GM21576 (cell line): ENCODE measurements around the gene LRMDA.

Experiments
- ATAC-seq: cut with Tn5 transposase; IDR thresholded peaks from one replicate; pipeline ENCODE4 v1.9.1; 2021; ENCODE audit warnings: mild to moderate bottlenecking, moderate library complexity; ENCODE audit not compliant: unreplicated experiment

Gene LRMDA

GRCh38 chr10:76432016-76433012, 1000.9 kb downstream of the LRMDA start:
- ATAC-seq = no peak

DNA sequence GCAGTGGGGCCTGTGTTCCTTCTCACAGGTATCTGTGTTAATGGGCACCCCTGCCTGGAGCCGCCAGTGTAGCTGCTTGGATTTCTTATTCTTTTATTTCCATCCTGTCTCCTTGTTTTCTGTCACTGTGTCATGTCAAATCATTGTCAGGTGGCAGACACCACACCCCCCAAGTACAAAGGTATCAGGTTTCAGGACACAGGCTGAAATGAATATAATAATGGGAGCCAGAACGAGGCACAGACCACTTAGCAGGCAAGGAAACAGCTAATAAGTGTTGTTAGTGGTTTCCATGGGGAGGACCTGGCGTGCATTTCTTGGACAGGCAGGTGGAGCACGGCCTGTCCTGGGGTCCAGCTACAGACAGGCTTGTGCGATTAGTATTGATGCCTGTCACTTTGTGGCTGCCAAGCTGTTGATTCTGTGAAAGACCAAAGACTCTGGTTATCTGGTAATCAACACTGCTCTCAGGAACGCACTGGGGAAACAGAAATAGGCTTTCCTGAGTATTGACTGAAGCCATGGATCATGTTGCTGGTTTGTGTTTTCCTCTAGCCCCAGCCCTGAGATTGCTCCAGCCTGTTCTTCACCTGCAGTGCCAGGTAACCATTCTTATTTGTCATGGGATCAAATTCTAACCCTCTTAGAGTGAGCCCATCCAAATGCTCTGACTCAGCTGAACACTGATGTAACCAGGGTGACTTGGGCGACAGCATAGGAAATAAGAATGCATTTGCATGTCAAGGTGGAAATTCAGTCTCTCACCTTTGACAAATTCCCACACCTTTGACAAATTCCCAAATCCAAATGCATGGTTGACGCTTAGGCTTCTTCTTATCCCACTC, 1002.0 kb downstream of the LRMDA start:
- no peak for ATAC-seq

DNA sequence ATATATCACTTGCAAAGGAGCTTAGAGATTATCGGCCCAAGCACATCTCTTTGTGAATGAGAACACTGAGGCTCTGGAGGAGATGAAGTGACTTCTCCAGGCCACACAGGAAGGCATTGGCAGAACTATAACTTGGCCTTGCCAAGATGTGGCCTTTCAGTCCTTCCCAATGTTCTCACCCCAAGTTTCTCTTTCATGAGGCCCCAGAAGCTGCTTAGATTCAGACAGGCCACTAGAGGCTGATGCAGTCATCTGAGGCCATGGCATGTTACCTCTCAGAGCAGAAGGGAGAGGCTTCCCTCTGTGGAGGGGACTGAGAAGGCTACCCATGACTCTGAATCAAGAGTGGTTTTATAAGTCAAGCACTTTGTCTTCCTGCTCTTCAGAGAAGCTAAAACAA, 1003.7 kb downstream of the LRMDA start:
- ATAC-seq = no peak

DNA sequence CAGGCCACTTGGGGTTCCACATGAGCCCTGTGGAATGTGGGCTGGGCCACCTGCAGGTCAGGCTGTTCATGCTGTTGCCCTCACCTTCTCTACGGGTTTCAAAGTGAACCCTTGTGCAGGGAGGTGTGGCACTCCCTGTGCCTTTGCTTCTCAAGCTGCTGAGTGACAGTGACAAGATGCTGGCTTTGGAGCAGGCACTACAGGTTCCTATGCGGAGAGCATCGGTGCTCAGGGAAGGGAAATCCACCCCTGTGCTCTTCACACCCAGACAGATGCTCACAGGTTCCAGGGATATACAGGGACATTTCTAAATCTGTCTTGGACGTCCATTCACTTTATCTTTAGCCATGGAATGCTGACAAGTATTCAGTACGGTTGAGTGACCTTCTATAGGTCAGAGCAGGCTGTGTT, 1005.0 kb downstream of the LRMDA start:
- no peak for ATAC-seq

- no peak for ATAC-seq
These were observed 1005.6 kb downstream of the LRMDA start for GRCh38 chr10:76436981-76437380.

- ATAC-seq = no peak
These were observed 1009.0 kb downstream of the LRMDA start for GRCh38 chr10:76440426-76440825.

DNA sequence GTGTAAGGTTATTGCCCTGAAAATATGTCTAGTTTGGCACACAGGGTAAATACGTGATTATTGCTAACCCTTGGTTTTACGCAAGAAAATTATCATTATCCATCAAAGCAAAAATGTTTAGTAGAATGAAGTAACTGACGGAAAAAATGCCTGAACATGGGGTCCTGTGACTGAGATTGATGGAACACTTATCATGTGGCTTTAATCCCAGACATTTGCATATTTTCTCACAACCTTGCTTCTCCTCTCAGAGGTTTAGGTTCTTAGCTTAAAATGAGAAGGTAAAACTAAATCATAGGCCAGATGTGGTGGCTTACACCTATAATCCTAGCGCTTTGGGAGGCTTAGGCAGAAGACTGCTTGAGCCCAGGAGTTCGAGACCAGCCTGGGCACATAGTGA, 1010.7 kb downstream of the LRMDA start:
- ATAC-seq = no peak

- no peak for ATAC-seq
These were observed 1012.8 kb downstream of the LRMDA start for GRCh38 chr10:76444034-76444800.

DNA sequence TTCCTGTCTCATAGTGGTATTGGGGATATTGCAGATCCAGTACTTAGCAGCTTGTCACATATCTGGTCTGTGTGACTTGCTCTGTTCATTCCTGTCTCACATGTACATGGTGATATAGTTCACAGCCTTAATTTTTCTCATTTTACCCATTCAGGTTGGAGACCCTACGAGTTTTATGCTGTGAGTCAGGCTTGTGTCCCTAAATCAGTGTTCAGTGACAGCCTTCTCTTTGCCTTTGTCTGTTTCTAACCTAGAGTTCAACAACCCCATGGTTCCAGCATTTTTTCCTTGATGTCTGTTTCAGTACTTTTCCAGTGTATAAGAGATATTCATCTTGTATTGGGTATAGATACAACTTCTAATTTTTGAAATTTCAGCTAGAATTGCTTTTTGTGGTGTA, 1016.2 kb downstream of the LRMDA start:
- ATAC-seq = no peak

DNA sequence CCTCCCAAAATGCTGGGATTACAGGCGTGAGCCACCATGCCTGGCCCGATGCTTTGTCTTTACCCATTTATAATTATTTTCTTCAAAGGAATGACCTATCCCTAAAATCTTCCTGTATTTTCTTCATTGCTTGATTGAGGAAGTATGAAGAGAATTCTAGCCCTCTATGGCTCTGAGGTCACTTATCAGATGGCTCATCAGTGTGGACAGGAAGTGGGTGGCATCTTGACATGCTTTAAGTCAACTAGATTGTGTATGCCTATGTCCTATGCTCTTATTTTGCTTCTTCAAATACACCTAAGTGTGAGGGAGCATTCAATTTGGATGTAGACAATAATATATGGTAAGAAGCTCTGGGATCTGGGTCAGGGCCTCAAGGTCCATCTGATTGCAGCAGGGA, 1020.5 kb downstream of the LRMDA start:
- no peak for ATAC-seq

- ATAC-seq = no peak
These were observed 1021.9 kb downstream of the LRMDA start for GRCh38 chr10:76453332-76453731.

DNA sequence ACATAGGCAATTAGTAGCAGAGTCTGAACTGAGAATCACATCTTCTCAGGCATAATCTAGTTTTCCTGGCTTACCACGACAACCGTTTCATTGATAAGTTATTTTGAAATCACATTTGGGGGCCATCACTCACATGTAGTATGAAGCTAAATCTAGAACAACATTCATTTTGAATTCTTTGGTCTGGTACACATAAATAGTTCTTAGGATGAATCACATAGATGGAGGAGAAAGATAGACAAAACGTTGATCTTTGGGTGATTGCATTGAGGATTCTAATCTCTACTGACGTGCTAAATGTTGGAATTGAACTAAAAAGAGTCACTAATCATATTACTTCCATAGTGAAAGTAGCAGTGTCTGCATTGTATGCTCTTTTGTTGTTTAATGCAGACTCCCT, 1022.6 kb downstream of the LRMDA start:
- ATAC-seq = no peak

- no peak for ATAC-seq
These were observed 1023.2 kb downstream of the LRMDA start for GRCh38 chr10:76454506-76455140.

DNA sequence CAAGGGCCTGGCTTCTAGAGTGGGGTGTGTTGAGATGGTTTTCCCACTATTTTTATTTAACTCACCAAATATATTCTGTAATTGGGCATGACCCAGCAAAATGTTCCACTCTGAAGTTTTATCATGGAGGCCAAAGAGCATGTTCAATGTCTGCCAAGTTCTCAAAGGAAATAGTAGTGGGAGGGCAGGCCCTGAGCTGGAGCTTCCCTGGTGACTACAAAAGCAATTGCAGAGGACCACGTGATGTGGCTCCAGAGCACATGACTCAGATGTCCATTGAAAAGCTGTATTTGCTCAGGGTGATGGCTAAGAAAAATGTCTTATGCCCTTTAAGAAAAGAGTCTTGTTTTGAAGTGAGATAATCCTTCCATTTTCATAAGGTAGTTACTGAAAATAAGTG, 1024.8 kb downstream of the LRMDA start:
- no peak for ATAC-seq

DNA sequence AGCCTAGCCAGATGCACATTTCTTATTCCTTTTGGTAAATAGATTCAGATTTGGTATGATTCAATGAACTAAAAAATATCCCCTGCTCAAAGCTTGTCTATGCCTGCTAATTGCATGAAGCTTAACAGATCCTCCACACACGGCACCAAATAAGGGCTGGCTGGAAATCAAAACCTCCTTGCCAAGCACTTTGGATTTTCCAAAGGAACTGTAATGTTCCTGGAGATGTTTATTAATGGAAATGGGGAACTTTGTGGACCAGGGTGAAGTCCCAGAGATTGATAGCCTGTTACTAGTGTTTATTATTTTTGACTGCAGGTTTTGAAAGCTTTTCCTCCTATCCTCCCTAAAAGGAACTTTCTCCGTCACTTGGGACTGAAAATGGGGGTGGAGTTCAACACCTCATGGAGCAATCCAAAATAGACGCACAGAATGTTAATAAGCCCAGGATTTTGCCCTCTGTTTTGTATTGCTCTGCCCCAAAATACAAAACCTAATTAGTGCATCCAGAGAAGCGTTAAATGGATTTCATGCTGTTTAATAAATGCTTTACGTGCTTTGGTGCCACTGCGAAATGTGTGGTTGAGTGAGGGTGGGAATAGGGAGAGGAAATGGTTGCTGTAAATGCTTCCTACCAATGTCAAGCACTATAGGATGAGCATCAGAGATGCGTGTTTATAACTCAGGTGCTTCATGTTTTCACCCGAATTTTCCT, 1027.7 kb downstream of the LRMDA start:
- ATAC-seq = no peak

GRCh38 chr10:76461024-76461423, 1029.6 kb downstream of the LRMDA start:
- ATAC-seq = no peak

- ATAC-seq = no peak
These were observed 1031.7 kb downstream of the LRMDA start for GRCh38 chr10:76463111-76463510.

DNA sequence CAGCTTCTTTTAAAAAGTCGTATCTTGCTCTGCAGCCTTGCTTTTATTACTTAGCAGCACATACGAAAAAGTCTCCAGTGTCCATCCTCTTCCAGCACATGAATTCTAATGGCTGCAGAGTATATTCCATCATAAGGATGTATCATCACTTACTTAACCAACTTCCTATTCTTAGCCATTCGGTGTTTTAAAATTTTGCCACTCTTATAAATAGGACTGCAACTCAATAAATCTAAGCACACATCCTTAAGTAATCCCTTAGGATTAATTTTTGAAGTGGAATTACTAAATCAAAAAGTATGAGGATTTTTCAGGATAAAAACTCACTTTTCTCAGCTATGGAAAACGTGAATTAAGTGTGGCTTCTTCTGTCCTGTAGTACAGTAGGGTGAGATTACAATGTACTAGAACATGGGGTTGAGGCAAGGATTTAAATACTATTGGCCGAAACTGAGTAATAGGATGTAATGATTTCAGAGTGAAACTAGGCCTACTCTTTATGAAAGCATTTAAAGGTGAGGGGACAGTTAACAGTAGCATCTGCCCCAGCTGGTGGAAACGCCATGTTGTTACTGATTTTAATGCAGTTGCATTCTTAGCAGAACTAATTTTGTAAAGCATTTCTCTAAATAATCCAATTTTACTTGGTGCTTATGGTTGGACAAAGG, 1035.5 kb downstream of the LRMDA start:
- no peak for ATAC-seq

- no peak for ATAC-seq
These were observed 1038.3 kb downstream of the LRMDA start for GRCh38 chr10:76469675-76470074.
